Central memory CD8-positive, alpha-beta T cell (primary cell): Measurements from ENCODE around the gene ROCK2.
"Not testable (repeated sequence)": the region's sequence is repeated elsewhere in the genome, so short reads cannot be mapped to it uniquely, and the experiment has no call there.

Experiments used
- ATAC-seq: fragments of 150-1000 bp; cut with Tn5 transposase; replicated peaks from 2 replicates; pipeline ENCODE4 v1.10.0; 2022; ENCODE audit warnings: mild to moderate bottlenecking, moderate FRiP score, moderate number of reproducible peaks; ENCODE audit not compliant: poor library complexity, severe bottlenecking; ENCODE audit errors: extremely low read depth
- DNase-seq, 2 donors: peaks; one replicate each; pipeline ENCODE4 v3.0.0; 2021; ENCODE audit warnings: low spot score in 2 of 2
- H3K27ac Mint-ChIP-seq: one replicate; pipeline ENCODE4 v1.8.0; 2022; ENCODE audit warnings: low read depth, mild to moderate bottlenecking, moderate library complexity, mixed read lengths
- H3K27me3 Mint-ChIP-seq: one replicate; pipeline ENCODE4 v1.8.0; 2022; ENCODE audit warnings: mixed read lengths
- H3K36me3 Mint-ChIP-seq: one replicate; pipeline ENCODE4 v1.8.0; 2022; ENCODE audit warnings: mild to moderate bottlenecking, moderate library complexity, mixed read lengths; ENCODE audit not compliant: insufficient read depth
- H3K4me1 Mint-ChIP-seq: one replicate; pipeline ENCODE4 v1.8.0; 2022; ENCODE audit warnings: mixed read lengths
- H3K4me3 Mint-ChIP-seq: one replicate; pipeline ENCODE4 v1.8.0; 2022; ENCODE audit warnings: mild to moderate bottlenecking, moderate library complexity, mixed read lengths
- H3K9me3 Mint-ChIP-seq: one replicate; pipeline ENCODE4 v1.8.0; 2022; ENCODE audit warnings: mixed read lengths

ROCK2 gene

GRCh38 chr2:11242542-11243174, 101.8 kb downstream of the ROCK2 start:
- H3K4me1 Mint-ChIP-seq, result peaks cover 31% of the 10 kb centered on the region

GRCh38 chr2:11241412-11242203, 102.8 kb downstream of the ROCK2 start:
- no peak for ATAC-seq
- Mint-ChIP-seq H3K36me3 (no peaks in the 10 kb centered on the region), H3K27ac (no peak overlapping the region), H3K4me1 (peaks cover 33% of the 10 kb centered on the region), H3K27me3 (no peaks in the 10 kb centered on the region), H3K9me3 (no peaks in the 10 kb centered on the region), H3K4me3 (no peak overlapping the region)
- DNase-seq, result no peak

More at GRCh38 chr2:11242542-11243174, 101.8 kb downstream of the ROCK2 start:
- peaks cover 4% of the 10 kb centered on the region for H3K36me3 Mint-ChIP-seq
- no peak overlapping the region for H3K27ac Mint-ChIP-seq
- H3K9me3 Mint-ChIP-seq, result no peaks in the 10 kb centered on the region
- DNase-seq, result no peak
- no peaks in the 10 kb centered on the region for H3K27me3 Mint-ChIP-seq
- ATAC-seq, result no peak
- no peak overlapping the region for H3K4me3 Mint-ChIP-seq

- no peak overlapping the region for H3K27ac Mint-ChIP-seq
- H3K9me3 Mint-ChIP-seq, result no peaks in the 10 kb centered on the region
- no peaks in the 10 kb centered on the region for H3K27me3 Mint-ChIP-seq
- H3K4me3 Mint-ChIP-seq, result no peak overlapping the region
- no peaks in the 10 kb centered on the region for H3K36me3 Mint-ChIP-seq
- peaks cover 31% of the 10 kb centered on the region for H3K4me1 Mint-ChIP-seq
- ATAC-seq (no peak), DNase-seq (no peak)
Observed at GRCh38 chr2:11239666-11240462, 104.6 kb downstream of the ROCK2 start.

GRCh38 chr2:11239147-11239546, 105.3 kb downstream of the ROCK2 start:
- Mint-ChIP-seq H3K4me1 (peaks cover 31% of the 10 kb centered on the region), H3K27ac (no peak overlapping the region), H3K4me3 (no peak overlapping the region), H3K36me3 (no peaks in the 10 kb centered on the region), H3K27me3 (no peaks in the 10 kb centered on the region), H3K9me3 (no peaks in the 10 kb centered on the region)
- ATAC-seq (no peak), DNase-seq (no peak)

GRCh38 chr2:11237122-11237521, 107.3 kb downstream of the ROCK2 start:
- no peak for DNase-seq
- ATAC-seq, result no peak
- Mint-ChIP-seq H3K4me3 (no peak overlapping the region), H3K36me3 (no peaks in the 10 kb centered on the region), H3K9me3 (no peaks in the 10 kb centered on the region), H3K4me1 (peaks cover 22% of the 10 kb centered on the region), H3K27ac (no peak overlapping the region), H3K27me3 (no peaks in the 10 kb centered on the region)

GRCh38 chr2:11236335-11236734, 108.1 kb downstream of the ROCK2 start:
- H3K27ac Mint-ChIP-seq, result no peak overlapping the region
- no peak for DNase-seq

GRCh38 chr2:11235583-11235982, 108.9 kb downstream of the ROCK2 start:
- H3K27ac Mint-ChIP-seq, result no peak overlapping the region
- DNase-seq (no peak), ATAC-seq (no peak)
- H3K4me3 Mint-ChIP-seq, result no peak overlapping the region
- H3K4me1 Mint-ChIP-seq, result peaks cover 19% of the 10 kb centered on the region
- no peaks in the 10 kb centered on the region for H3K27me3 Mint-ChIP-seq
- H3K36me3 Mint-ChIP-seq, result no peaks in the 10 kb centered on the region
- H3K9me3 Mint-ChIP-seq, result no peaks in the 10 kb centered on the region

More at GRCh38 chr2:11236335-11236734, 108.1 kb downstream of the ROCK2 start:
- no peaks in the 10 kb centered on the region for H3K36me3 Mint-ChIP-seq
- H3K4me1 Mint-ChIP-seq, result peaks cover 19% of the 10 kb centered on the region
- ATAC-seq, result no peak
- no peaks in the 10 kb centered on the region for H3K27me3 Mint-ChIP-seq
- H3K4me3 Mint-ChIP-seq, result no peak overlapping the region
- no peaks in the 10 kb centered on the region for H3K9me3 Mint-ChIP-seq

GRCh38 chr2:11234309-11234708, 110.1 kb downstream of the ROCK2 start:
- ATAC-seq, result no peak
- Mint-ChIP-seq H3K27ac (no peak overlapping the region), H3K27me3 (no peaks in the 10 kb centered on the region), H3K36me3 (no peaks in the 10 kb centered on the region), H3K9me3 (no peaks in the 10 kb centered on the region), H3K4me3 (no peak overlapping the region), H3K4me1 (peaks cover 9% of the 10 kb centered on the region)
- DNase-seq, result no peak

GRCh38 chr2:11231193-11231592, 113.2 kb downstream of the ROCK2 start:
- H3K4me1 Mint-ChIP-seq, H3K36me3 Mint-ChIP-seq, H3K4me3 Mint-ChIP-seq, H3K9me3 Mint-ChIP-seq, H3K27me3 Mint-ChIP-seq, ATAC-seq, DNase-seq, H3K27ac Mint-ChIP-seq: not testable (repeated sequence)

GRCh38 chr2:11228692-11229091, 115.7 kb downstream of the ROCK2 start:
- DNase-seq (no peak), ATAC-seq (no peak)
- H3K4me1 Mint-ChIP-seq, result peaks cover 6% of the 10 kb centered on the region
- H3K9me3 Mint-ChIP-seq, result no peaks in the 10 kb centered on the region
- H3K36me3 Mint-ChIP-seq, result peaks cover 10% of the 10 kb centered on the region
- H3K4me3 Mint-ChIP-seq, result no peak overlapping the region
- H3K27me3 Mint-ChIP-seq, result no peaks in the 10 kb centered on the region
- H3K27ac Mint-ChIP-seq, result no peak overlapping the region

GRCh38 chr2:11227595-11227994, 116.8 kb downstream of the ROCK2 start:
- peaks cover 6% of the 10 kb centered on the region for H3K4me1 Mint-ChIP-seq
- H3K36me3 Mint-ChIP-seq, result peaks cover 16% of the 10 kb centered on the region
- H3K4me3 Mint-ChIP-seq, result no peak overlapping the region
- H3K9me3 Mint-ChIP-seq, result no peaks in the 10 kb centered on the region
- DNase-seq, result no peak
- H3K27ac Mint-ChIP-seq, result no peak overlapping the region
- no peak for ATAC-seq
- H3K27me3 Mint-ChIP-seq, result no peaks in the 10 kb centered on the region

GRCh38 chr2:11224887-11225286, 119.5 kb downstream of the ROCK2 start:
- H3K4me1 Mint-ChIP-seq, result peaks cover 6% of the 10 kb centered on the region
- no peaks in the 10 kb centered on the region for H3K9me3 Mint-ChIP-seq
- peaks cover 20% of the 10 kb centered on the region for H3K36me3 Mint-ChIP-seq
- no peak overlapping the region for H3K4me3 Mint-ChIP-seq
- ATAC-seq (no peak), DNase-seq (no peak)
- no peak overlapping the region for H3K27ac Mint-ChIP-seq
- H3K27me3 Mint-ChIP-seq, result no peaks in the 10 kb centered on the region
